ENCODE measurements around the gene PTH2R.

GRCh38 chr2:208489687-208490086 is 83.1 kb downstream of the PTH2R start:
- no peak for TF ChIP-seq GATA3 (IDR thresholded peaks at IDR 0.05; ENCODE audit: low read depth, low read length)
- no peak for TF ChIP-seq GATA2 (IDR thresholded peaks at IDR 0.05; ENCODE audit: low read depth, low read length)
